Stimulated activated CD4-positive, alpha-beta T cell treated with anti-CD3 and anti-CD28 coated beads, Interleukin-2, amount 100 ng/mL, for 48 hours (primary cell): Measurements from ENCODE around the gene ANKRD55.
"Not testable (repeated sequence)": the region's sequence is repeated elsewhere in the genome, so short reads cannot be mapped to it uniquely, and the experiment has no call there.

ENCODE experiments used
- DNase-seq, 2 donors: peaks; one replicate each; pipeline ENCODE4 v3.0.0-alpha.2; 2020

ANKRD55 gene

GRCh38 chr5:56233230-56233629 lies at the start of gene ANKRD55:
Gene ANKRD55, minus strand, starts transcription at chr5:56233330. Its CDS starts 417 bp downstream, at chr5:56232913.
- no peak for DNase-seq

DNA sequence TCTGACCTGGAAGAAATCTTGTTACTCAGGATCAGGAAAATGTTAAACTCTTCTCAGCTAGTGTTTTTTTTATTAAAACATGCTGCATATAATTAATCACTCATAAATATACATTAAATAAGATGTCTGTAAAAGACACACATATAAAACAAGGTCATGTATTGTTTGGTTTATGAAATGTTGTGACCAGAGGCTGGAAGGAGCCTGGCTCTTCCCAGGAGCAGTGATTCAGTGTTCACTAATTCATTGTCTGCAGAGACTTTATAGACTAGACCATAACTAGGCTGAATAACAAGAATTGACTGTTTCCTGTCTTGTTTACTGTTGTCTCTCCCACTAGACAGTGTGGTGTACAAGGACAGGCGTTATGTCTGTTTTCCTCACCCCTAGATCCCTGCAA lies 49.1 kb upstream of the ANKRD55 start:
- DNase-seq, result no peak

GRCh38 chr5:56281489-56282165 lies 48.5 kb upstream of the ANKRD55 start:
- DNase-seq, result no peak

DNA sequence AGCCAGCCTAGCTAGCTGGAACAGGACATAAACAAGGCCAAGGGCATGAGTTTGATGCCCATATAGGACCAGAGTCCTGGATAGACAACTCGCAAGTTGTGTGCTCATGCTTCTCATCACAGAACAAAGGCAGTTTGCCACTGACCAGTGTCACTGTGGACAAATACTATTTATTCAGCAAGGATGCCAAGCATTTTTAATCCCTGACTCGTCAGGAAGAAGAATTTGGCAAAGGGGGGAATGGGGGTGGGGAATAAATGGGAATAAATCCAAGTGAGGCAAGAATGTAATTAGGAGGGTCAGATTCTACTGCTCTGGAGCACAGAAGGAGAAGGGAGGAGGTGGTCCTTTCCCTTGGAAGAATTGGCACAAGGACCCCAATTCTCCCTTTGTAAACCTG lies 46.8 kb upstream of the ANKRD55 start:
- DNase-seq, result no peak

DNA sequence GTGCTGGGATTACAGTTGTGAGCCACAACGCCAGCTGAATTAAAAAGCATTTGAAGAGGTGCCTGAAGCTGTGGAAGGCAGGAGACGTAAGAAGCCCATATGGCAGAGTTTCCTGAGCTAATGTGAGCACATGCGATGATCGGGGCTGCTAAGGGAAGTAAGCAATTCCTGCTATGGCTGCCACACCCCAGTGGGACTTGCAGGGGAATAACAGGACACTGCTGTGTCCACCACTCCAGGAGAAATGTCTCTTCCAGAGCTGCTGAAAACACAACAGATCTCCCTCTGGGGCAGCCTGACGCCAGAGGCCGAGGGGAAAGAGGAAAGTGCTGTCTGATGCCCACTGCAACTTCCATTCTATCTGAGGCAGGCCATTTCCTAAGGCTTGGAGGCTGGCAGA lies 46.2 kb upstream of the ANKRD55 start:
- no peak for DNase-seq

DNA sequence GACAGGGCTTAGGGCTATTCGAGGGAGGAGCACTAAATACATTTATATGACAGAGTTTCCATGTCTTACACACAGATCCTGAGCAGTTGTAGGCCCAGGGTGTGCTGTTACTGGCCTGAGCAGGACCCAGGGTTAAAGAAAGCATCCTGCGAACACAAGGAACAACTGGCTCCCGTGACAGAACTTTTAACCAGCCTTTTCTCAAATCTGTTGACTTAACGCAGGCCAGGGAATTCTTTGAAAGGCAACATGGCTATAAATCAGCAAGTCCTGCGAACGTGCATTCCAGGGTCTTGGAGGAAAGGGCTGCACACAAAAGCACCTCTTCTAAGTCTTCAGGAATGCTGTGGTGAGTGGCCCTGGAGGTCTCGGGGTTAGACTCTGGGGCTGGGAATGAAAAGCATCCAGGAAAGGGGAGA lies 45.2 kb upstream of the ANKRD55 start:
- DNase-seq, result no peak

GRCh38 chr5:56277573-56277972 lies 44.4 kb upstream of the ANKRD55 start:
- no peak for DNase-seq

- no peak for DNase-seq
Observed at GRCh38 chr5:56273376-56273955, 40.3 kb upstream of the ANKRD55 start.

- no peak for DNase-seq
Observed at GRCh38 chr5:56272765-56273164, 39.6 kb upstream of the ANKRD55 start.

GRCh38 chr5:56270568-56271392 lies 37.6 kb upstream of the ANKRD55 start:
- peak; percentile 75 to 79 for DNase-seq

- no peak for DNase-seq
Observed at GRCh38 chr5:56270058-56270457, 36.9 kb upstream of the ANKRD55 start.

GRCh38 chr5:56269216-56269927 lies 36.2 kb upstream of the ANKRD55 start:
- DNase-seq, result no peak

DNA sequence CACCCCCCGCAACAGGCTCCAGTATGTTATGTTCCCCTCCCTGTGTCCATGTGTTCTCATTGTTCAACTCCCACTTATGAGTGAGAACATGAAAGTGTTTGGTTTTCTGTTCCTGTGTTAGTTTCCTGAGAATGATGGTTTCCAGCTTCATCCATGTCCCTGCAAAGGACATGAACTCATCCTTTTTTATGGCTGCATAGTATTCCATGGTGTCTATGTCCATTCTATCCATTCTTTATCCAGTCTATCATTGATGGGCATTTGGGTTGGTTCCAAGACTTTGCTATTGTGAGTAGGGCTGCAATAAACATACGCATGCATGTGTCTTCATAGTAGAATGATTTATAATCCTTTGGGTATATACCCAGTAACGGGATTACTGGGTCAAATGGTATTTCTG lies 35.6 kb upstream of the ANKRD55 start:
- DNase-seq, result not testable (repeated sequence)

DNA sequence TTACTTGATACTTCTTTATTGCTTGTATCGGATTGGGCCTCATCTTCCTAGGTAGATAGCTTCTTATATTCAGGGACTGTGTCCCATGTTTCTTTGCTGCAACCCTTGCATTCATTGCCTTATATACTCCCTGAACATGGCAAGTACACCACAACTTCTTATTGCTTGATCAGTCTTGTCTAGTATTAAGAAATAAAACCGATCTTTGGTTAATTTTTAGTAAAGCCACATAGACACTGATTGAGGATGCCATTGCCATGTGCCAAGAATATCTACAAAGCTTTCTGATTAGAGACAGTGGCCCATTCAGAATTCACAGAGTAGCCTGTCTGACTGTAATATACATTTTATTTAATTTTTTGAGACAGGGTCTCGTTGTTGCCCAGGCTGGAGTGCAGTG lies 34.7 kb upstream of the ANKRD55 start:
- DNase-seq, result no peak

- peak in 1 of 2 donors; percentile 7 for DNase-seq
Observed at GRCh38 chr5:56264417-56265025, 31.4 kb upstream of the ANKRD55 start.

DNA sequence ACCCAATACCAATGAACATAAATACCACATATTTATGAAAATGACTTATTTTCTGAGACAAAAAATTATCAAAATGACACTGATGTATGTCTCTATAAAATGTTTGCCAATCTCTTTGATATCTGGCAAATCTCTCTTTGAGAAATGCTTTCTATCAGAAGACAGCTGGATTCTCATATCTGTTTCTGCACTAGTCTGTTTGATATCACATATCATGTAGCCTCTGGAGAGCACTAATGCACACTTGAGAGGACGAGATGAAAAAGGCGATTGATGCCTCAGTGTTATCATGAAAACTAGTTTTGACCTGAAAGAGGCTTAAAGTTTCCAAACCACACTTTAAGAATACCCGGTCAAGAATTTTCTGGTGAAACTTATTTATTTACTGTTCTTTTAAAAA lies 29.1 kb upstream of the ANKRD55 start:
- DNase-seq, result no peak

- DNase-seq, result no peak
Observed at GRCh38 chr5:56259002-56259511, 25.9 kb upstream of the ANKRD55 start.

GRCh38 chr5:56257763-56258529 lies 24.8 kb upstream of the ANKRD55 start:
- not testable (repeated sequence) for DNase-seq

GRCh38 chr5:56257010-56257409 lies 23.9 kb upstream of the ANKRD55 start:
- DNase-seq, result no peak

- no peak for DNase-seq
Observed at GRCh38 chr5:56255502-56255901, 22.4 kb upstream of the ANKRD55 start.

- DNase-seq, result no peak
Observed at GRCh38 chr5:56253924-56254323, 20.8 kb upstream of the ANKRD55 start.

DNA sequence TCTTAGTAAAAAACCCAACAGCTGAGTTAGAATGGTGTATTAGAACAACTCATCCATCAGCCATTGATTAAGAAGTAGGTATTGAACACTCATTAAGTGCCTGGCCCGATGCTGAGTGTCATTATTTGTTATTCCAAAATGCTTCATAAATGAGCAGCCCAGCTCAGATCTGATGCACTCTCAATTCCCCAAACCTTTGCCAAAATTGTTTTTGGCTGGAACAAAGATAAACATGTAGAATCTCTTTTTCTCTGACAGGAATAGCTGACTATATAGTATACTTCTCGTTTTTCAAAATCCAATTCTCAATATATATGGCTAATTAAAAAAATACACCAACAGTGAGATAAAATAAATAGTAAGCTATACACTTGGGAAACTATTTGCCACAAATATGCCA lies 20.0 kb upstream of the ANKRD55 start:
- DNase-seq, result no peak
